NCI-H146 treated with DMSO at 0.1 percent for 48 hours (cell line): ENCODE results near the gene WNT7B.

Experiments
- DNase-seq: peaks from one replicate; lab custom pipeline; 2025; ENCODE audit not compliant: unreplicated experiment; lab: John Stamatoyannopoulos, UW

Gene WNT7B

GRCh38 chr22:45933506-45934167 lies 43.3 kb downstream of the WNT7B start:
- DNase-seq, result no peak

GRCh38 chr22:45932071-45932470 lies 44.9 kb downstream of the WNT7B start:
- DNase-seq, result no peak

GRCh38 chr22:45931042-45931441 lies 45.9 kb downstream of the WNT7B start:
- DNase-seq, result no peak

- DNase-seq, result no peak
These were observed 46.6 kb downstream of the WNT7B start for GRCh38 chr22:45930324-45930723.

GRCh38 chr22:45929649-45930048 lies 47.3 kb downstream of the WNT7B start:
- no peak for DNase-seq

DNA sequence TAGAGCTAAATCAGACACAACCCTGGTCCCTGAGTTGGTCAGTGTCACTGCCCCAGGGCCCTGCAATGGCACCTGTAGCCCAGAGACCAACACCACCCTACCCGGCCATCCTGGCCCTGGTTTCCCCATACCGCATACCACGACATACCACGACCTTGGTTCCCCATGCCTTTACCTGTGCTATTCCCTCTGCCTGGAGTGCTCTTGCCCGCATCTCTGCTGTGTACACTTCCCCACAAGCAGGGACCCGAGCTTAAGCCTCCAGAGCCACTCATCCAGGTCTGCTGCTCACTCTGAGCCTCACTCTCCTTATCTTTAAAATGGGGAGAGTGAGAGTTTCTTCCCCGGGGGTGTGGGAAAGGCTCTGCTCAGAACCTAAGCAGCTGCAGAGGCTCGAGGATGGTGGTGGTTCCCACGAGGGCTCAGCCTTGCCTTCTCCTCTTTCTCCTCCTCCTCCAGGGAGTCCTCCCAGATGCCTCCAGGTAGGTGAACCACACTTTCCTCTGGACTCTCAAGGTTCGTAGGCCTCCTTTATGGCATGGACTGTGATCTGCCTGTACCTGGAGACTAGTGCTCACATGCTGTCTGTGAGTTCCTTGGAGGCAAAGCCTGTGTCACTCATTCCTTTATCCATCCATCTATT lies 48.1 kb downstream of the WNT7B start:
- no peak for DNase-seq

DNA sequence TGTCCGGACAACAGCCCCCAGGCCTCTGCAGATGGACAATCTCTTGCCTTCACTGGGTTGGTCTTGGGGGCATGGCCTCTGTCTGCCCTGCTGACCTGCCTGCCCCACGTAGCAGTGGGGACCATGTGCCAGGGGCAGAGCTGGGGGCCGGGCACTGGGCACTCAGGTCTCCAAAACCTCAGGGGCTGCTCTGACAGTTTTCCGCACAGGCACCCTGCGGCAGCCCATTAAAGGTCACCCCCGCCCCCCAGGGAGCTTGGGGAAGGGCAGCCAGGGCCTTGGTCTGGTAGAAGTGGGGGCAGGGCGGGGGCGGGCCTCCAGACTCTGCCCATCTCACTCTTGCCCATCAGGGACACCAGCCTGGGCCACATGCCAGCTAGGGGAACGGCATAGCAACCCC lies 49.9 kb downstream of the WNT7B start:
- DNase-seq, result no peak

- no peak for DNase-seq
These were observed 50.5 kb downstream of the WNT7B start for GRCh38 chr22:45926433-45926832.

DNA sequence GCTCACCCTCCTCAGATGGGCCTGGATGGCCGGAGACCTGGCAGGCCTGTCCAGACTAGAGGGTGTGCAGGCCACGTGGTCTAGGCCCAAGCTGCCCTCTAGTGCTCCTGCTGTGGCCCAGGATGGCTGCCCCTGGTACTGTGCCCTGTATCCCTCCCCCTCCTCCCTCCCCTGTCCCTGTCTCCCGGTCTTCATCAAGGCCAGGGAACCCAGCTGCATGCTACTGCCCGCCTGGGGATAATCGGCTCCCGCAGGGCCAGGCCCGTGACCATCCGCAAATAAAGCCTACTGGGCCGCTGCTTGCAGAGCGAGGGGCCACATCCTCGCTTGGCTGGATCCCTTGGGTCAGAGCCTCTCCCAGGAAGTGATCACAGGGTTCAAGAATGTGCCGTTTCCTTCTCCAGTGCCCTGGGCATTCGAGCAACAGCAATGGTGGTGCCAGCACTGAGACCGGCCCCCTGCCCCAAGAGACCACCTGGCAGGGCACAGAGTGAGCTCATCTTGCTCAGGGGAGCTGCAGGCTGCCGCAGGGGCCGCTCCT lies 51.1 kb downstream of the WNT7B start:
- no peak for DNase-seq

GRCh38 chr22:45923835-45924234 lies 53.1 kb downstream of the WNT7B start:
- DNase-seq, result no peak

- DNase-seq, result no peak
These were observed 53.8 kb downstream of the WNT7B start for GRCh38 chr22:45923212-45923611.

DNA sequence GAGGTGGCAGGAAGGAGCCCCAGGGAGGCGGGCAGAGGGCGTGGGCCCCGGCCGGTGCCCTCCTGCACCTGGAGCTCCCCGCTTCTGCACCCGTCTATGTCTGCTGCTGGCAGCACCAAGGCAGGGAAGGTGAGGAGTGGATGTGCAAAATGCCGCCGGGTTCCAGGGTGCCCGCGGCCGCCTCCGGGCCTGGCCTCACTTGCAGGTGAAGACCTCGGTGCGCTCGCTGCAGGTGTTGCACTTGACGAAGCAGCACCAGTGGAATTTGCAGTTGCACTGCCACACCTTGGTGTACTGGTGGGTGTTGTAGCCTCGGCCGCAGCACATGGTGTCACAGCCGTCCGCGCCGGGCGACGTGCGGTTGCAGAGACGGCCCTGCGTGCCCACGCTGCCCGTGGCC lies 54.3 kb downstream of the WNT7B start:
- DNase-seq, result no peak

- DNase-seq, result no peak
These were observed 54.7 kb downstream of the WNT7B start for GRCh38 chr22:45922256-45922655.

DNA sequence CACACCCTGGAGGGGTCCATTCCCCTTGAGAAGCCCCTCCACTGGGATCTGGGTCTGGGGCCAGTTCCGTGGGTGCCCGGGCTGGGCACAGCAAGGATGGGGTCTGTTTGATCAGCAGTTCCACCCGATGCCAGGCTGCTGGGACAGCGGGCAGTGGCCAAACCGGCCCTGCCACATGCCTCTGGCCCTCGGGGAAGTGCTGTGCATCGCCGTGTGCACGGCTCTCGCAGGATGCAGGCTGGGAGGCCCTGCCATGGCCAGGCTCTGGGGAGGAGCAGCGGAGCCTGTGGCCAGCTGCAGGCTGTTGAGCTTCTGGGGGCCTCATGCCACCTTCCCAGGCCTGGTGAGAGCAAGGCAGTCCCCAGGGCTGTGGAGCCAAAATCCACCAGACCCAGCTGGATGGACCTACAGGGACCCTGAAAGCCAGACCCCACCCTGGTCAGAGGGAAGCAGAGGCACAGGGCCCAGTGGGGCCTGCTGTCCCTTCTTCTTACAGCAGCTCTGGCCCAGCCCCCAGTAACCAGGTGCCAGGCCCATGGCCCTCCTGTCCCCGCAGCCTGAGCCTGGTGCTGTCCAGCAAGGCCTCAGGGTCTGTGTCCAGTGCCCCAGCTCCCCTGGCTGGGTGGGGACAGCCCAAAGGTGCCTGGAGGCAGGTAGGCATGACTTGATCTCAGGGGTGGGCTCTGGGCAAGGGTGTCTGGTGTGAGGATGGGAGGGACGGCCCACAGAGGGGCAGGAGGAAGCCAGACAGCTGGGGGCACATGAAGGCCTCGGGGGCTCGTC lies 57.3 kb downstream of the WNT7B start:
- no peak for DNase-seq

DNA sequence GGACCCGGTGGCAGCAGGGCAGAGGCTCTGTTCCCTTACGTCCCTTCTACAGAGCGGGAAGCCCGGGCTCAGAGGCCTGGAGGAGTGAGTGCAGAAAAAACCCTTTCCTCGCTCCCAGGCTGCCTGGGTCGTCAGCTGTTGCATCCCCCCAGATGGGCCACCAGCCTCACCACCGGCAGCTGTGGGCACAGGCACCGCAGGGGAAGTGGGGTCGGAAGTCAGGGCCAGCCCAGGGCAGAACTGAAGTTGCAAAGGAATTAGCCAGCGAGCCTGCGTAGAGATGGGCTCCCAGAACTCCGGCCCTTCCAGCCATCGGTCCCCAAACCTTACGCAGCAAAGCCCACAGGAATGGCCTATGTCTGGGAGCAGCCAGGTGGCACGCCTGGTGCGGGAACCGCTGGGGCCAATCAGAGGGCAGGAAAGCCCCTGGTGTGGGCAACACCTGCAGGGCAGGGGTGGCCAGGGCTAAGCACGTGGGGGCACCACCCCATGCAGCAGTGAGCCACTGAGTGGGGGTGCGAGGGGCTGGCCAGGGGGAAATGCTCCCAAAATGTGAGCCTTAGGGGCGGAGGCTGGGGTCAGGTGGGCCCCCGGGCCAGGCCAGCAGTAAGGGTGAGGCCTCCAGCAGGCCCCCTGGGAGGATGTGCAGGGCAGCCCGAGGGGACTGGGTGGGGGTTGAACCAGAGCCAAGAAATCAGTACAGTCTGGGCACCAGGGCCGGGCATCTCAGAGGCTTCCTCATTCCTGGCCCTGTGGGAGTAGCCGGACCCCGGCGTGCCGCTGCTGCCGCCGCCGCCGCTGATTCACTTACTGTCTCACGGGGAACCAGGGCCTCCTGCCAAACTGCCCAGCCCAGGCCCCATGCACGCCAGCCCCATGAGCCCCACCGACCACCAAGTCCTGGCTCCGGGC lies 58.2 kb downstream of the WNT7B start:
- DNase-seq, result no peak

GRCh38 chr22:45917700-45918458 lies 59.1 kb downstream of the WNT7B start:
- DNase-seq, result no peak

DNA sequence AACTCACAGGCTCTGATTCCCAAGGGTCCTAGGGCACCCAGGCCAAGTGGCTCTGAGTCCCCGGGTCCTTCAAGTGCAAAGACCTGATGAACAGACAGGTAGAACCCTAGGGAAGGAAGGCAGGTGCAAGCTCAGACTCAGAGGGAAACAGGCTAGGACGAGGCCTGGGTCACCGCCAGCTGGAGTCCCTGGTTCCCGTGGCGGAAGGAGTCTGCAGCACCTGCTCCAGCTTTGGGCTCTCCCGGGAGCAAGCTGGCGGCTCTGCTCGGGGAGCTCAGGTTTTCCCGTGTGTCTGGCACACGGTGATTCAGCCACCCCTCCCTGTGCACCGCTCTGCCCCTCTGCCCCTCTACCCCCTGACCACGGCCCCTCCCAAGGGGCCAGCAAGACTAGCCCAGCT lies 59.8 kb downstream of the WNT7B start:
- peak; percentile 48 for DNase-seq

- no peak for DNase-seq
These were observed 60.4 kb downstream of the WNT7B start for GRCh38 chr22:45916515-45916914.

GRCh38 chr22:45915841-45916240 lies 61.1 kb downstream of the WNT7B start:
- DNase-seq, result no peak

- no peak for DNase-seq
These were observed 61.8 kb downstream of the WNT7B start for GRCh38 chr22:45915151-45915550.
